Prostate gland (tissue), 2 donors: ENCODE results near the gene ANKLE1. TPM values are rescaled to one million over a fixed set of nuclear protein-coding genes. Genes with fewer than 3 reads are reported as not detected.

Experiments used
- DNase-seq: peaks from one replicate; pipeline ENCODE4 v3.0.0-alpha.2; 2019; ENCODE audit warnings: low spot score
- H3K27ac ChIP-seq, 2 donors: fragments of 200-600 bp; sonication (generic); 2 replicates each; pipeline ENCODE4 v1.5.1; 2017 to 2019
- H3K27me3 ChIP-seq: fragments of 200-600 bp; sonication (generic); replicated peaks from 2 replicates; pipeline ENCODE4 v1.5.1; 2019; ENCODE audit not compliant: insufficient read depth
- H3K36me3 ChIP-seq, 2 donors: fragments of 200-600 bp; sonication (generic); 1 replicate in 1 of 2; 2 replicates in 1 of 2; pipeline versions ENCODE4 v1.5.1 to v1.8.1; 2017 to 2019
- H3K4me1 ChIP-seq: fragments of 200-600 bp; sonication (generic); replicated peaks from 2 replicates; pipeline ENCODE4 v1.5.1; 2019
- H3K4me3 ChIP-seq, 2 donors: fragments of 200-600 bp; sonication (generic); 2 replicates each; pipeline ENCODE4 v1.5.1; 2017 to 2019
- H3K9me3 ChIP-seq: fragments of 200-600 bp; sonication (generic); 2 replicates; pipeline ENCODE4 v1.5.1; 2017
- CTCF ChIP-seq, 4 experiments: fragments of 200-600 bp in 2 of 4; fragments of 450-650 bp in 2 of 4; sonication (generic) in 2 of 4; IDR thresholded peaks; 1 replicate in 3 of 4; 2 replicates in 1 of 4; pipeline ENCODE4 v1.5.1; 2016 to 2019; ENCODE audit warnings: antibody characterized with exemption in 4 of 4, mild to moderate bottlenecking in 2 of 4, moderate library complexity in 2 of 4
- POLR2A ChIP-seq: fragments of 450-650 bp; IDR thresholded peaks from one replicate; pipeline ENCODE4 v1.6.1; 2016; ENCODE audit warnings: antibody characterized with exemption, mild to moderate bottlenecking
- POLR2AphosphoS5 ChIP-seq: sonication (generic); formaldehyde crosslinking; IDR thresholded peaks from one replicate; pipeline ENCODE4 v1.6.1; 2017; ENCODE audit warnings: antibody characterized with exemption
- WGBS: methylation state at CpG from one replicate; pipeline ENCODE4 v1.1.5; 2018; 5-methylcytosine and 5-hydroxymethylcytosine counted together
- intact Hi-C: fragments of 100-400 bp; cut with DNase I; formaldehyde crosslinking; loops from one replicate; pipeline ENCODE4 v1.14.2; 2022
- total RNA-seq, 2 donors: library from RNA; depleted of rRNA; stranded (reverse); fragments of >200 nt; gene quantifications; one replicate each; pipeline ENCODE4 v1.1.0, GENCODE V29; 2016

ANKLE1 gene
- total RNA-seq, 2 donors from 2014 or later, result 0.64 to 1.2 TPM

DNA sequence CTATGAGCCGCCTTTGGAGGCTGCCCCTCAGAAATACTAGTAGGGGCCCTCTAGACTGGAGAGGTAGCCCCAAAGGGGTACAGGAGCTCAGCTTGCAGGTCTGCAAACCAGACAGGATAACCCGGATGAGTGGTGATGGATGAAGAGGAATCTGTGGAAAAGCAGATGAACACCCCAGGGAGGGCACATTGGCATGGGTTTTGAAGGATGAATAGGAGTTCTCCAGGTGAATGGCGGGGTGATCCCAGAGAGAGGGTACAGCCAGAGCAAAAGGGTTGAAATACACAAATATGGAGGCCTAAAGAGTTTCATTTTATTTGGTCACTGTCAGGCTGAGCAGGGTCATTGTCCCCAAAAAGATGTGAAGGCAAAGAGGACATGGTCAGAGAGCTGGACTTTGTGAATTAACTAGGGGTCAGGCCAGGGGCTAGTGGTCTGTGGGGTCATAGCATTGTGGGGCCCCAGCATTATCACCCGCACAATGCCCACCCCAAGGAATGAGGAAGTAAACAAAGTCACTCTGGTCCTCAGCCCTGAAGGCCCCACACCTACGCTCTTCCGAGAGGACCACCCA lies 40.8 kb upstream of the ANKLE1 start:
- Histone ChIP-seq H3K27me3 (no peaks in the 10 kb centered on the region), H3K27ac (no peak overlapping the region), H3K9me3 (no peaks in the 10 kb centered on the region), H3K36me3 (no peaks in the 10 kb centered on the region), H3K4me1 (peaks cover 10% of the 10 kb centered on the region), H3K4me3 (no peak overlapping the region)
- WGBS, result 98% methylated on average over 6 of the region's 6 CpGs
- no peak for TF ChIP-seq CTCF (IDR thresholded peaks at IDR 0.05)
- TF ChIP-seq POLR2A, result no peak
- TF ChIP-seq POLR2AphosphoS5, result no peak
- no peak for DNase-seq
- intact Hi-C loops, result no loop called here

- H3K4me1 ChIP-seq, result no peaks in the 10 kb centered on the region
- WGBS, result 74% methylated on average over 8 of the region's 8 CpGs
- intact Hi-C loops, result no loop called here
- H3K27me3 ChIP-seq, result no peaks in the 10 kb centered on the region
- DNase-seq, result no peak
- TF ChIP-seq POLR2AphosphoS5 (no peak), CTCF (IDR thresholded peaks at IDR 0.05) (no peak), POLR2A (no peak)
- H3K36me3 ChIP-seq, result no peaks in the 10 kb centered on the region
- no peak overlapping the region for H3K4me3 ChIP-seq
- no peaks in the 10 kb centered on the region for H3K9me3 ChIP-seq
- H3K27ac ChIP-seq, result no peak overlapping the region
Measured at GRCh38 chr19:17242431-17243208, 39.1 kb upstream of the ANKLE1 start.

DNA sequence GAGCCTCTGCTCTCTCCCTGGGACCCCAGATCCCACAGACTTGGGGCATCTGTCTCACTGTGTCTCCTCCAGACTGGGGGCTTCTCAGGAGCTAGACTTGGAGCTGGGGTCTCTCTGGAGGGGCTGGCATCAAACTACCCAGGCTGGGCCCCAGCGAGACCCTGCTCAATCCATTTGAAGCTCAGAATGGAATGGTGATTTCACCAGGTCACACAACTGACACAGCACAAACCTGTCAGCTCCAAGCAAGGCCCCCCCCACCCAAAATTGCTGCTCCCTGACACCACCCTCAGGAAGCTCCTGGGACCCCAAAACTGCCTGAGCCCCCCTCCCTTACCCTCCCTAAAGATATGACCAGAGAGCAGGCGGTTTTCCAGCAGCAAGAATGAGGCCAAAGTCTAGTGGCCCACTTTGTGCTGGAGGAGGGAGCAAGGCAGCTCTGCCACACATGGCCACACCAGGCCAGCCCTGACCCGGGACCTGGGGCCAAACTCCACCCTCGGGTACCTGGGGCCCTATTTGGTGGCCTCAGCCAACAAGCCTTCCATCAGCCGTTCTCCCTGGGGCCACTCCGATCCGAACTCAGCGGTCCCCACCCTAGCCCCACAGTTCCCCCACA lies 38.4 kb upstream of the ANKLE1 start:
- Histone ChIP-seq H3K9me3 (no peaks in the 10 kb centered on the region), H3K4me3 (peak overlapping the region; percentile 53 to 87), H3K27ac (peak overlapping the region; percentile 73 to 74), H3K4me1 (no peaks in the 10 kb centered on the region), H3K27me3 (no peaks in the 10 kb centered on the region), H3K36me3 (no peaks in the 10 kb centered on the region)
- 21% methylated on average over 8 of the region's 8 CpGs for WGBS
- no peak for DNase-seq
- TF ChIP-seq CTCF (IDR thresholded peaks at IDR 0.05) (no peak), POLR2AphosphoS5 (no peak), POLR2A (no peak)
- intact Hi-C loops, result no loop called here

DNA sequence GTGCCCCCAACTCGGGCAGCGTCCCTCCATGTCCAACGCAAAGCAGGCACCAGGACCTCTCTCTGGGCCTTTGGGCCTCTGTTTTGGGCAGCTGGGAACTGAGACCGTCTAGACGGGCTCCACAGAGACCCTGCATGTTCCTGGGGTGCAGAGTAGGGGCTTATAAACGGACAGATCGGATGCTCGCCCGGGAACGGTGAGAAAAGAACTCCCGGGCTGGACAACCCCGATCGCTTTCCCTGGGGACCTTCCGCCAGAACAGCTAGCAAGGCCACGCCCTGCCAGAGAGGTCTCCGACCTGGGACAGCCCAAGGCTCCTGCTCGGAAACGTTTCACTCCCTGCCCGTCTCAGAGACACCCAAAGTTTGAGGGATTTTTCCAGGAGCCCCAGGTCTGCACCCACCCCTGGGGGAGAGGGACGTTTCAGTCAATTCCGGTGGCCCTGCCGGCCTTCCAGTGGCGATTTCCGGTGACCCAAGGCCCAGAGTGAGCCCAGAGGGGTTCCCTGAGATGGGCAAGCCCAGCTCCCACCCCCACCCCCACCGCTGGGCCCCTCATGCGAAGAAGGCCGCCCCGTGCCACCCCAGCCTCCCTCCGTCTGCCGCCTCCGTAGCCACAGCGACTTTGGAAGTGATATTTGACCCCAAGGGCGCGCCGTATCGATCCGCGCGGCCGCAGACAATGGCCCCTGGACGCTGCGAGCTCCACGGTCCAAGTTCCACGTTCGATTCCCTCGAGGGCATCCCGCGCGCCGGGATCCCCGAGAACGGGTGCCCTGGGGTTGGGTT lies 37.7 kb upstream of the ANKLE1 start:
- H3K4me1 ChIP-seq, result no peaks in the 10 kb centered on the region
- 8% methylated on average over 46 of the region's 52 CpGs for WGBS
- no peak for DNase-seq
- peak overlapping the region; percentile 53 to 87 for H3K4me3 ChIP-seq
- H3K27me3 ChIP-seq, result no peaks in the 10 kb centered on the region
- H3K27ac ChIP-seq, result peak overlapping the region; percentile 73 to 74
- no peaks in the 10 kb centered on the region for H3K36me3 ChIP-seq
- H3K9me3 ChIP-seq, result no peaks in the 10 kb centered on the region
- intact Hi-C loops, result no loop called here
- TF ChIP-seq POLR2A, result no peak
- no peak for TF ChIP-seq CTCF (IDR thresholded peaks at IDR 0.05)
- no peak for TF ChIP-seq POLR2AphosphoS5
